PC-9 (cell line): Measurements from ENCODE around the gene PPIC.
"Not testable (repeated sequence)": the region's sequence is repeated elsewhere in the genome, so short reads cannot be mapped to it uniquely, and the experiment has no call there.

Experiments
- CTCF ChIP-seq: fragments of 200-600 bp; sonication (generic); conservative IDR thresholded peaks from 2 replicates; pipeline ENCODE4 v1.6.1; 2017; ENCODE audit warnings: mixed run types, antibody characterized with exemption, mild to moderate bottlenecking, moderate library complexity
- EZH2 ChIP-seq: fragments of 200-600 bp; sonication (generic); IDR thresholded peaks from 2 replicates; pipeline ENCODE4 v1.8.0; 2017; ENCODE audit warnings: antibody characterized with exemption, low read depth

- not testable (repeated sequence) for TF ChIP-seq CTCF, EZH2
Measured at GRCh38 chr5:122973759-122974158, 62.8 kb downstream of the PPIC start.
